SK-N-SH treated with all-trans-retinoic acid at 6 μM for 48 hours (cell line): ENCODE data around the gene PAQR5.

Source experiments
- ATAC-seq: fragments of 200-7000 bp; cut with Tn5 transposase; 3 replicates; pipeline ENCODE4 v1.9.1; 2020; ENCODE audit warnings: mild to moderate bottlenecking, moderate library complexity
- ARNTL ChIP-seq: fragments of 450-650 bp; formaldehyde crosslinking; IDR thresholded peaks from 2 replicates; pipeline ENCODE4 v1.5.0; 2020; ENCODE audit warnings: low read depth, mild to moderate bottlenecking, moderate library complexity, borderline replicate concordance
- BACH2 ChIP-seq: fragments of 250-450 bp; sonication (Bioruptor Pico); IDR thresholded peaks from 2 replicates; pipeline ENCODE4 v1.9.0; 2021; ENCODE audit warnings: mild to moderate bottlenecking, borderline replicate concordance
- CREB5 ChIP-seq: fragments of 250-450 bp; sonication (Bioruptor Pico); IDR thresholded peaks from 2 replicates; pipeline ENCODE4 v1.5.1; 2020; ENCODE audit warnings: low read depth, mild to moderate bottlenecking, moderate library complexity
- CSDC2 ChIP-seq: fragments of 250-450 bp; sonication (Bioruptor Pico); IDR thresholded peaks from 2 replicates; pipeline ENCODE4 v1.5.0; 2020; ENCODE audit warnings: mild to moderate bottlenecking, moderate library complexity
- CSRNP3 ChIP-seq: fragments of 250-450 bp; sonication (Bioruptor Pico); IDR thresholded peaks from 2 replicates; pipeline ENCODE4 v1.5.1; 2021; ENCODE audit warnings: mild to moderate bottlenecking, moderate library complexity
- ESRRG ChIP-seq: fragments of 250-450 bp; sonication (Bioruptor Pico); IDR thresholded peaks from 2 replicates; pipeline ENCODE4 v1.6.1; 2021; ENCODE audit warnings: mild to moderate bottlenecking
- GLIS3 ChIP-seq: fragments of 250-450 bp; sonication (Bioruptor Pico); IDR thresholded peaks from 2 replicates; pipeline ENCODE4 v1.5.0; 2020; ENCODE audit warnings: mild to moderate bottlenecking, moderate library complexity
- OSR1 ChIP-seq: fragments of 250-450 bp; sonication (Bioruptor Pico); IDR thresholded peaks from 2 replicates; pipeline ENCODE4 v1.8.0; 2022; ENCODE audit warnings: moderate library complexity, mild to moderate bottlenecking, inconsistent platforms
- PATZ1 ChIP-seq: fragments of 250-450 bp; sonication (Bioruptor Pico); IDR thresholded peaks from 2 replicates; pipeline ENCODE4 v1.8.0; 2020; ENCODE audit warnings: mild to moderate bottlenecking, moderate library complexity, borderline replicate concordance
- POU6F1 ChIP-seq: fragments of 250-450 bp; sonication (Bioruptor Pico); IDR thresholded peaks from 2 replicates; pipeline ENCODE4 v1.8.0; 2021; ENCODE audit warnings: low read depth, mild to moderate bottlenecking, moderate library complexity, borderline replicate concordance
- SNAI2 ChIP-seq: fragments of 250-450 bp; sonication (Bioruptor Pico); IDR thresholded peaks from 2 replicates; pipeline ENCODE4 v1.5.0; 2020; ENCODE audit warnings: mild to moderate bottlenecking, moderate library complexity
- TCF4 ChIP-seq: fragments of 250-450 bp; sonication (Bioruptor Pico); IDR thresholded peaks from 2 replicates; pipeline ENCODE4 v1.8.0; 2021; ENCODE audit warnings: mild to moderate bottlenecking, moderate library complexity, borderline replicate concordance
- TOX ChIP-seq: fragments of 250-450 bp; sonication (Bioruptor Pico); IDR thresholded peaks from 2 replicates; pipeline ENCODE4 v1.8.0; 2021; ENCODE audit warnings: mild to moderate bottlenecking, moderate library complexity, borderline replicate concordance
- TSHZ2 ChIP-seq: fragments of 250-450 bp; sonication (Bioruptor Pico); IDR thresholded peaks from 2 replicates; pipeline ENCODE4 v1.5.0; 2020; ENCODE audit warnings: mild to moderate bottlenecking, moderate library complexity
- ZC3H10 ChIP-seq: fragments of 250-450 bp; sonication (Bioruptor Pico); IDR thresholded peaks from 2 replicates; pipeline ENCODE4 v1.5.1; 2021; ENCODE audit warnings: mild to moderate bottlenecking, moderate library complexity
- ZFP3 ChIP-seq: fragments of 250-450 bp; sonication (Bioruptor Pico); IDR thresholded peaks from 2 replicates; pipeline ENCODE4 v1.5.0; 2020; ENCODE audit warnings: mild to moderate bottlenecking, moderate library complexity
- ZFP30 ChIP-seq: fragments of 450-650 bp; formaldehyde crosslinking; IDR thresholded peaks from 2 replicates; pipeline ENCODE4 v1.5.0; 2022; ENCODE audit warnings: mild to moderate bottlenecking, moderate library complexity
- ZNF565 ChIP-seq: fragments of 450-650 bp; formaldehyde crosslinking; conservative IDR thresholded peaks from 2 replicates; pipeline ENCODE4 v1.5.0; 2020; ENCODE audit warnings: low read depth, mild to moderate bottlenecking, moderate library complexity
- ZNF70 ChIP-seq: fragments of 450-650 bp; formaldehyde crosslinking; IDR thresholded peaks from 2 replicates; pipeline ENCODE4 v1.5.0; 2020; ENCODE audit warnings: mild to moderate bottlenecking, moderate library complexity
- ZNF8 ChIP-seq: fragments of 450-650 bp; formaldehyde crosslinking; IDR thresholded peaks from 2 replicates; pipeline ENCODE4 v1.5.0; 2020; ENCODE audit warnings: mild to moderate bottlenecking, moderate library complexity

PAQR5 gene

GRCh38 chr15:69315402-69316110 is 16.8 kb downstream of the PAQR5 start:
- no peak for ATAC-seq
- TF ChIP-seq TOX (CRISPR knock-in tag) (no peak), ZFP3 (CRISPR knock-in tag) (no peak)

GRCh38 chr15:69316291-69316690 is 17.6 kb downstream of the PAQR5 start:
- TF ChIP-seq CSDC2 (CRISPR knock-in tag) (no peak), GLIS3 (CRISPR knock-in tag) (no peak), ESRRG (no peak), BACH2 (CRISPR knock-in tag) (no peak), ARNTL (no peak), ZFP3 (CRISPR knock-in tag) (no peak), ZFP30 (CRISPR knock-in tag) (no peak), POU6F1 (CRISPR knock-in tag) (no peak), CREB5 (CRISPR knock-in tag) (no peak), TOX (CRISPR knock-in tag) (no peak), ZNF8 (CRISPR knock-in tag) (no peak), SNAI2 (CRISPR knock-in tag) (no peak), ZNF70 (no peak), ZC3H10 (CRISPR knock-in tag) (no peak), ZNF565 (CRISPR knock-in tag) (no peak), TSHZ2 (CRISPR knock-in tag) (no peak), PATZ1 (no peak), OSR1 (CRISPR knock-in tag) (no peak), CSRNP3 (CRISPR knock-in tag) (no peak), TCF4 (CRISPR knock-in tag) (no peak)
- TF ChIP-seq, all 23 proteins: peak for 0
- ATAC-seq = no peak

- no peak for TF ChIP-seq ZNF70
- TF ChIP-seq ZNF565 (CRISPR knock-in tag) = no peak
- TF ChIP-seq TCF4 (CRISPR knock-in tag) = no peak
- no peak for TF ChIP-seq OSR1 (CRISPR knock-in tag)
- TF ChIP-seq BACH2 (CRISPR knock-in tag) = no peak
- no peak for TF ChIP-seq POU6F1 (CRISPR knock-in tag)
- no peak for TF ChIP-seq PATZ1
- no peak for TF ChIP-seq TSHZ2 (CRISPR knock-in tag)
- no peak for TF ChIP-seq TOX (CRISPR knock-in tag)
- TF ChIP-seq GLIS3 (CRISPR knock-in tag) = no peak
- no peak for ATAC-seq
Measured at GRCh38 chr15:69317392-69317841, 18.7 kb downstream of the PAQR5 start.
